Astrocyte (in vitro differentiated cells and primary cell): Measurements from ENCODE around the gene CLDN15.

ENCODE experiments used
- CTCF ChIP-seq: IDR thresholded peaks from 2 replicates; pipeline ENCODE4 v1.5.1; 2011; ENCODE audit warnings: low read depth, mild to moderate bottlenecking, inconsistent platforms, low read length, moderate library complexity; ENCODE audit not compliant: insufficient read depth
- EZH2 ChIP-seq: IDR thresholded peaks from 2 replicates; pipeline ENCODE4 v1.6.1; 2012; ENCODE audit warnings: mild to moderate bottlenecking, low read length, inconsistent platforms; ENCODE audit not compliant: insufficient read depth

GRCh38 chr7:101212014-101212413 is 25.6 kb downstream of the CLDN15 start:
- no peak for TF ChIP-seq CTCF
- TF ChIP-seq EZH2, result no peak
